T47D (cell line): ENCODE measurements around the gene PIM3.

Experiments
- DNase-seq, 2 experiments: peaks; one replicate each; pipeline versions ENCODE4 v3.0.0 to v3.0.0-alpha.2; 2011 to 2012; ENCODE audit warnings: low read depth in 1 of 2, low spot score in 1 of 2
- JUND ChIP-seq: IDR thresholded peaks from 2 replicates; pipeline ENCODE4 v1.6.1; 2012; ENCODE audit warnings: low read depth
- in situ Hi-C: cut with HindIII; loops from 2 replicates; pipeline ENCODE4 v1.10.0; 2016; ENCODE audit warnings: low sequenced_read_pairs, low pct_unique_long_range_greater_than_20kb

The PIM3 gene

DNA sequence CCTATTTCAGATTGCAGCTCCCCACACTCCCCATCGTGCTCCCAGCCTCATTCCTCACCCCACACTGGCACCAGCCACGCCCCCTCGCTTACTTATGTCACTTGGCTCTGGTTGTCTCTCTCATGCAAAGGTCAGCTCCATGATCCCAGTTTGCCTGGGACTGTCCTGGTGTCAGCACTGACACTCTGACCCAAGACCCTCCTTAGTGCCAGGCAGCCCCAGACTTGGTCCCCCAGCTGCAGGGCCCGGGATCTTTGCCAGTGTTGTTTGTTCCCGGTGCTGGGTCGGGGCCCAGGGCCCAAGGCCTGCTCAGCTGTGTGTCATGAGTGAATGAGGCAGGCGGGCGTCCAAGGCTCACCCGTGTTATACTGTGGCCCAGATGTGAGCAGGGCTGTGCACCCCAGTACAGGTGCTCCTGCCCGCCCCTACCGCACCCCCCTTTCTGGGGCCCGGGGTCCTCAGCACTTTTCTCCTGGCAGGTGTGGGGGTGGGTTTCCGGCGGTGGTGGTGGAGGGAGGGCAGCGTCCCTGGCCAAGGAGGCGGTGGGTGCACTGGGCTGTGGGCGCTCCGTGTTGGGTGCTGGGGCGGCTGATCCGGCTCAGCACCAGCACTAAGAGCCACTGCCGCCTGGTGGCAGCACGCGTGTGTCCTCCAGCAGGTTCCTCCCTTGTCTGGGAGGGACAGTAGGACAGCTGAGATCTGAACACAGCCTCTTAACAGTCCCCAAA lies 32.5 kb downstream of the PIM3 start:
- in situ Hi-C loops, result no loop called here
- no peak for TF ChIP-seq JUND
- DNase-seq, result peak; percentile 72 to 75

DNA sequence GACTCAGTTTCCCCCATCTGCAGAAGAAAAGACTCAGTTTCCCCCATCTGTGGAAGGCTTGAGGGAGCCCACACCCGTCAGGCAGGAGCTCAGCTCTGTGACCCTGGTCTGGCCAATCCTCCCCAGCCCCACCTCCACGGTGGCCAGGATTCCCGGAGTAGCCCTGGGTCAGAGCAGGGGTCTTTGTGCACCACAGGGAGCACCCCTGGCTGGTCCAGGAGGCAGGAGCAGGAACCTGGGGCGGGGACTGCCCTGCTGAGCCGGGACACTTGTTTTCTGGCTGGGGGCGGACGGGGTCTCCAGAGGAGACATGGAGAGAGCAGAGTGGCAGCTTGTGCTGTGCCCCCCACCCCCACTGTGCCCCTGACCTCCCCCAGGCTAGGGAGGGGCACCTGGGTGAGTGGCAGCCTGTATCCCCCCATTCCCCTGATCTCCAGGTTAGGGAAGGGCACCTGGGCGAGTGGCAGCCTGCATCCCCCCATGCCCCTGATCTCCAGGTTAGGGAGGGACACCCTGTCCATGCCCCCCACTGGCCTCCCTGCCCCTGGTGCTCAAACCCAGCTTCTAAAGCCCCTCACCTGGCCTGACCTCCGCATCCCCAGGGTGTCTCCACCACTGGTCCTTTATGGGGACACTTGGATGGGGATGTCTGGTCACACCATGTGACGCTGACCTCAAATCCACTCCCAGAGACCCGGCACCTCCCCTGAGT lies 33.2 kb downstream of the PIM3 start:
- no peak for TF ChIP-seq JUND
- DNase-seq, result no peak
- in situ Hi-C loops, result no loop called here

DNA sequence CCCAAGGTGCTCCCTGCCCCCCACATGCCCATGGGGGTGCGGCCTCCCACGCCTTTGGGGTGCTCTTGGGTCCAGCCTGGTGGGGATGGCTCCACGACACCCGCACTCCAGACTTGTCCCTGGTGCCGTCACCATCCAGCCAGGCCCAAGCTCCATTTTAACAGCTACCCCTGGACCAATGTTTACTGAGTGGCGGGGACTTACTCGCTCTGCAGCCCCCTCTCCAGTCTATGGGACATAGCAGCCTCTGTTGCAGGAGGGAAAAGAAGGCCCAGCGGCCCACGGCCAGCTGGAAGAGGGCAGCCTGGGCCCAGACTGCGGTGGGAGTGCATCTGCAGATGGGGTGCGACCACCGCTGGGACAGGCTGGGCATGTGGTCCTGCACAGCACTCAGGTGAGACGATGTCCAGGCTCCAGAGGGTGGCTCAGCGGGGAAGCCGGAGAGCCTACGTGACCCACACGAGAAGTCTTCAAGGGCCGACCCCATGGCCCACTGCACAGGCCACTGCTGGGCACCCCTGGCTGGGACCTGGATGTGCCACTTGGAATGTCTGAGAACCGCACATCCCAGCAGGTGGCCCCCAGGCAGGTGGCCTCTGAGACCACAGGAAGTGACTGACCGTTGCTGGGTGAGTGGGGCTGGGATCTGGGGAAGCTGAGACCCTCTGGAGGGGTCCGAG lies 33.9 kb downstream of the PIM3 start:
- no peak for DNase-seq
- in situ Hi-C loops, result no loop called here
- TF ChIP-seq JUND, result no peak

DNA sequence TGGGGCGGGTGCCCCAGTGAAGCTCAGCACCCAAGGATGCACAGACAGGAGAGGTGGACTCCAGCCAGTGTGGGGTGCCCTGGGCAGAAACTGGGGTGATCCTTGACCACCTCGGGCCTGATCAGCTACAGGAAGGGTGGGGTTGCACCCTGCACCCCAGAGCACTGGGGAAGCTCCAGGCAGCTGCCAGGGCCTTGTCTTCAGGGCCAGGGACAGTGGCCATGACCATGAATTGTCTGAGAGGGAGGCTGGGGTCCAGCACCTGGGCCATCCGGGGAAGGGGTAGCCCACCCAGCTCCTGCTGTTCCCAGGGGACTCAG lies 34.4 kb downstream of the PIM3 start:
- in situ Hi-C loops, result no loop called here
- DNase-seq, result no peak
- no peak for TF ChIP-seq JUND

DNA sequence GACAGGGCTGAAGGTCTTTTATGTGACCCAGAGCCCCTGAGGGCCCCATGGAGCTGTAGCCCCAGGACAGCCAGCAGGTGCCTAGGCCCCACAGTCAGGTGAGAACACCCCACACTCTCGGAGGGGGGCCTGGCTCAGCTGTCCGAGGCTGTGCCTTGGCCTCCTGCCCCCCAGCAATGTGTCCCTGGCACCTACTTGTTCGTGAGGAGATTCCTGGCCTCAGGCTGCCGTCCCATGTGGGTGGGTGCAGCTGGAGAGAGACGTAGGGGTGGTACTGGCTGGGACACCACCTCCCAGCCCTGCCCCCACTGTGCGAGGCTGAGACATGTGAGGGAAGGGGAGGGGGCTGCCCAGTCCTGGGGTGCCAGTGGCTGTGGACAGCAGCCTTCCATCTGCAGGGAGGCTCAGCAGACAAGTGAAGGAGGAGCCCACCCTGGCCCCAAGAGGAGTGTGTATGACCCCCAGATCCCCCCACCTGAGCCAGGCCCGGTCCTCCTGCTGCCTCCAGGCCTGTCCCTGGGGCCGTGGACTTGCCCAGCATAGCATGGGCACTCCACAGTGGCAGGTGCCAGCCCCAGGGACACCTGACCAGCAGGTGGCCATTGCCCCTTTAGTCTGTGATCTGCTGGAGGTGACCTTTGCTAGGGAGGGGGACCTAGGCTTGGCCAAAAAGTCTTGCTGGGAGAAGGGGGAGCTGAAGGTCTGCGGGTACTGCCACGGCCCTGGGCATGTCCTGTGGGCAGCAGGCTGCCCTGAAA lies 35.0 kb downstream of the PIM3 start:
- in situ Hi-C loops, result no loop called here
- TF ChIP-seq JUND, result no peak
- DNase-seq, result no peak

DNA sequence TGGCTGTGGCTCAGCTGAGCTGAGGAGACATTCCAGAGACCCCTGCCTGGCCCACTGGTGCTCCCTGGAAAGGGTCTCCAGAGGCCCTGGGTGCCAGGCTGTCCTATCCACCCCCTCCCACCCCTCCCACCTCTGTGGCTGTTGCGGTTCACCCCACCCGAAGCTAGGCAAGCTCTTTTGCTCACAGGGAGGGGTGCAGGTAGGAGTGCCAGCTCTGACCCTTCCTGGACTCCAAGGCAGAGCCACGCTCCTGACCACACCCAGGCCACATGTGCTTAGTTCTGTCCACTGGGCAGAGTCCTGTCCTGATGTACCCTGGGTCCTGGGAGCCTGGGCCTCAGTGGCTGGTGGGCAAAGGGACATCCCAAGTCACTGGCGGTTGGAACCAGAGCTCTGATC lies 35.5 kb downstream of the PIM3 start:
- TF ChIP-seq JUND, result no peak
- in situ Hi-C loops, result no loop called here
- DNase-seq, result no peak

DNA sequence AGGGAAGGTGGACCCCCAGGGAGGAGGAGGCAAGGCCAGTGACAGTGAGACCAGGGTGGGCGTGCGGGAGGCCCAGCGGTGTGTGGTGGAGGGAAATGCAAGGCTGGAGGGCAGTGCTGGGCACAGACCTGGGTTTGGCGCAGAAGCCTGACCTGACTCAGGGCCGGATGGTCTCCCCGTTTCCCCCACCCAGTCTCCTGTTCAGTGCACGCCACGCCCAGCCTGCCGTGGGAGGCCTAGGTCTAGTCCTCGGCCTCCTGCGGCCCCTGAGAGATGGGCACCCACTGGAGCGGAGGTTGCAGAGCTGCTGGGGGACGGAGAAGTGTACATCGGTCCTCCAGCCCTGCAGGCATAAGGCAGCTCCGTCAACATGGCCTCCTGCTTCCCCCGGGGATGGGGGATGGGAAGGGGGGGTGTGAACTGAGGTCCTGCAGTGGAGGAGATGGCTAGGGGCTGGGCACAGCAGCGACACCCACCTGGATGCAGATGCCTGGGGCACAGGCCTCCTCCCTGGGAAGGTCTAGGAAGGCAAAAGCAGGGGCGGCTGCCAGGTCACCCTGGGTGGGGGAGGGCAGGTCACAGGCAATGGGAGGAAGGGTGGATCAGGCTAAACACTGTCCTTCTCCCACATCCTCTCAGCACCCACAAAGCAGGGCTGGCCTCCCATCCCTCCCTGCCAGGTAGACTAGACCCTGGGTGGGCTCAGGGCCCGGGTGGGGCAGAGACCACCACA lies 36.1 kb downstream of the PIM3 start:
- no peak for TF ChIP-seq JUND
- DNase-seq, result no peak

DNA sequence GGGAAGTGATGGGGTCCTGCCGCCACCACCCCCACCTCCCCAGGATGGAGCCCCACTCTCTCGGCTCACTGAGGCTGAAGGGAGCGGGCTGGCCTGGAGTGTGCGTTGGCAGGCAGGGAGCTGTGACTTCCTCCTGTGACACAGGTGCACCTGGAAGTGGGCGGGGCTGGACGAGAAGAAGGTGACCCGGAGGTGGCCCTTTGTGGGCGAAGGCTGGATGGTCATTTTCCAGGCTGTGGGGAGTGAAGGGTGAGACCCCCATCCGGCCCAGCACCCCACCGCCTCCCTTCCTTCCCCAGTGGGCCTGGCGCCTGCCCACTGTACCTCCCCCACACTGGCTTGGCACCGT lies 36.7 kb downstream of the PIM3 start:
- no peak for TF ChIP-seq JUND
- in situ Hi-C loops, result no loop called here
- peak; percentile 61 to 64 for DNase-seq

More for the DNA sequence above, 36.1 kb downstream of the PIM3 start:
- in situ Hi-C loops, result no loop called here

DNA sequence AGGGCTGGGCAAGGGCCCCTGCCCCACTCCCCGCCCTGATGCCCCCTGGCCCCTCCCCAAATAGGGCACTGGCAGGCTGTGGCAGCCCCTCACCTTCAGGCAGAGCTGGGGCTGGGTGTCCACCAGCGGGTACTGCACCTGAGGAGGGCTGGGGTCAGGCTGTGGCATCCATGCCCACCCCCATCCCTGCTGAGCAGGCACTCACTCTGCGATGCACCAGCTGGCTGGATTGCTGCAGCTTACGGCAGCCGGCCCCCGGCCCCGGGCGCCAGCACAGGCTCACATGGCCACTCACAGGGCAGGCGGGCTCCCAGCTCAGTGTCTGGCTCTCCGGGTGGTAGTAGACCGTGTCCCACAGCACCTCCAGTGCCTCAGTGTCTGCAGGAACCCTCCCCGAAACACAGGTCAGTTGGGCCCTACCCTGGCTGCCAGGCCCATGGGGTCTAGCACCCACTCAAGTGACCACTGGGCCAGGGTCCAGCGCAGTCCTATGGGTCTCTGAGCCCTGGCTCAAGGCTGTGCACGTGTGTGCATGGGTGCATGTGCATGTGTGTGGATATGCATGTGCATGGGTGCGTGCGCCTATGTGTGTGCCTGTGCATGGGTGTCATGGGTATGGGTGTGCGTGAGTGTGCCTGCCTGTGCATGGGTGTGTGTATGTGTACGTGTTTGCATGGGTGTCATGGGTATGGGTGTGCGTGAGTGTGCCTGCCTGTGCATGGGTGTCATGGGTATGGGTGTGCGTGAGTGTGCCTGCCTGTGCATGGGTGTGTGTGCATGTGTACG lies 37.6 kb downstream of the PIM3 start:
- DNase-seq, result no peak
- in situ Hi-C loops, result no loop called here
- no peak for TF ChIP-seq JUND

DNA sequence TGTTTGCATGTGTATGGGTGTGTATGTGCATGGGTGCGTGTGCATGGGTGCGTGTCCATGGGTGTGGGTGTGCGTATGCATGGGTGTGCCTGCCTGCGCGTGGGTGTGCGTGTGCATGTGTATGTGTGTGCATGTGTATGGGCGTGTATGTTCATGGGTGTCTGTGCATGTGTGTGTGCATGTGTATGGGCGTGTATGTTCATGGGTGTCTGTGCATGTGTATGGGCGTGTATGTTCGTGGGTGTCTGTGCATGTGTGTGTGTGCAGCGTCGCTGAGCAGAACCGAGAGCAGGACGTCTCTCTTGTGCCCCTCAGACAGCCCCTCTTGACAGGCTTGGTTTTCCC lies 38.1 kb downstream of the PIM3 start:
- in situ Hi-C loops, result no loop called here
- DNase-seq, result no peak
- TF ChIP-seq JUND, result no peak

DNA sequence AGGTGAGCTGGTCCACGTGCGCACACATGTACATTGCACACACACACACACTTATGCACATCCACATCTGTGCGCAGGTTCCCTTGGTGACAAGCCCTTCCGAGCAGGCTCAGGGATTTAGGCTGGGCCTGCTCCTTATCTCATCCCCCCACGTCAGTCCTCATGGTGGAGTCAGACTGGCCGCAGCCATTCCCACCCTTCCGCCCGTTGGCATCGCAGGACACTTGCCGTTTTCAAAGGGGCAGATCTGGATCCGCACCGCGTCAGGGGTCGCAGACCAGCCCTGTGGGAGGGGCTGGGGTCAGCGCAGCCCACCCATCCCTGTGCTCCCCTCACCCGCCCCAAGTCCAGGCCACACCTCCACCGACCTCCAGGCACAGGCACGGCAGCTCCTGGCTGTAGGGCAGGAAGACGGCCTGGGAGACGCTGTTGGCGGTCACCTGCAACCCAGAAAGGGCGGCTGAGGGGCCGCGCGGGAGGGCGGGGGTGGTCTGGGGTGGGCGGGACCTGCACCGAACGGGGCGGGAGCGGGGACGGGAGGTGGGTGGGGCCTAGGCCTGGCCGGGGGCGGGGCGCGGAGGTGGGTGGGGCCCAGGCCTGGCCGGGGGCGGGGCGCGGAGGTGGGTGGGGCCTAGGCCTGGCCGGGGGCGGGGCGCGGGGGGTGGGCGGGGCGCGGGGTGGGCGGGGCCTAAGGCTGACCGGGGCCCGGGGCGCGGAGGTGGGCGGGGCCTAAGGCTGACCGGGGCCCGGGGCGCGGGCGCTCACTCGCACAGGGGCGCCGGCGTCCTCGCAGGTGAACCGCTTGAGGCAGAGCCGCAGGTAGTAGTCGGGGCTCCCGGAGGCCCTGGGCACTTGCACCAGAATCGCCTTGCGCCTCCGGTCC lies 38.7 kb downstream of the PIM3 start:
- in situ Hi-C loops, result no loop called here
- DNase-seq, result no peak
- TF ChIP-seq JUND, result no peak
